NCI-H345 treated with DMSO at 0.1 percent for 48 hours (cell line): ENCODE data around the gene RRBP1.

Experiments
- DNase-seq: peaks from one replicate; lab custom pipeline; 2025; ENCODE audit not compliant: unreplicated experiment; lab: John Stamatoyannopoulos, UW

Gene RRBP1

GRCh38 chr20:17612287-17612991, 69.6 kb downstream of the RRBP1 start:
- no peak for DNase-seq

GRCh38 chr20:17611540-17612286, 70.3 kb downstream of the RRBP1 start:
- DNase-seq, result no peak

- DNase-seq, result no peak
Observed at GRCh38 chr20:17611290-17611539, 70.8 kb downstream of the RRBP1 start.

GRCh38 chr20:17610566-17611289, 71.3 kb downstream of the RRBP1 start:
- no peak for DNase-seq

- DNase-seq, result no peak
Observed at GRCh38 chr20:17609811-17610377, 72.1 kb downstream of the RRBP1 start.

GRCh38 chr20:17608701-17609497, 73.1 kb downstream of the RRBP1 start:
- no peak for DNase-seq

- no peak for DNase-seq
Observed at GRCh38 chr20:17606001-17606400, 76.0 kb downstream of the RRBP1 start.

- DNase-seq, result no peak
Observed at GRCh38 chr20:17605131-17605660, 76.8 kb downstream of the RRBP1 start.

- DNase-seq, result no peak
Observed at GRCh38 chr20:17602493-17602892, 79.5 kb downstream of the RRBP1 start.

- DNase-seq, result no peak
Observed at GRCh38 chr20:17601957-17602356, 80.1 kb downstream of the RRBP1 start.

- DNase-seq, result no peak
Observed at GRCh38 chr20:17598013-17598550, 84.0 kb downstream of the RRBP1 start.

- no peak for DNase-seq
Observed at GRCh38 chr20:17595856-17596255, 86.2 kb downstream of the RRBP1 start.

- DNase-seq, result no peak
Observed at GRCh38 chr20:17594443-17594842, 87.6 kb downstream of the RRBP1 start.

- DNase-seq, result no peak
Observed at GRCh38 chr20:17593902-17594301, 88.1 kb downstream of the RRBP1 start.

GRCh38 chr20:17590245-17590644, 91.8 kb downstream of the RRBP1 start:
- no peak for DNase-seq

- no peak for DNase-seq
Observed at GRCh38 chr20:17589161-17589834, 92.7 kb downstream of the RRBP1 start.

- no peak for DNase-seq
Observed at GRCh38 chr20:17587824-17588223, 94.2 kb downstream of the RRBP1 start.

- DNase-seq, result no peak
Observed at GRCh38 chr20:17587148-17587547, 94.9 kb downstream of the RRBP1 start.

GRCh38 chr20:17586250-17586649, 95.8 kb downstream of the RRBP1 start:
- no peak for DNase-seq

GRCh38 chr20:17584689-17585088, 97.4 kb downstream of the RRBP1 start:
- no peak for DNase-seq
